Measurements from ENCODE around the gene DLGAP1.

DNA sequence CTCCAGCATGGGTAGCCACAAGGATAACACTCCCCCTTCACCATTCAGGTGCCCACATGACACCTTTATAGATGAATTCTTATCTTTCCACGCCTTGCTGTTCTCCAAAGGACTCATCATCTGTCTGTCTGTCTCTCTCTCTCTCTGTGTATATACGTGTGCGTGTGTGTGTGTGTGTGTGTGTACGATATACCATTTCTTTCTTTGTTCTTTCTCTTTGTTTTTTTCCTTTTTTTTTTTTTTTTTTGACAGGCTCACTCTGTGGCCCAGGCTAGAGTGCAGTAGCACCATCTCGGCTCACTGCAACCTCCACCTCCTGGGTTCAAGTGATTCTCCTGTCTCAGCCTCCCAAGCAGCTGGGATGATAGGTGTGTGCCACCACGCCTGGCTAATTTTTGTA is 98.2 kb downstream of the DLGAP1 start:
- TF ChIP-seq, protein P1, sequence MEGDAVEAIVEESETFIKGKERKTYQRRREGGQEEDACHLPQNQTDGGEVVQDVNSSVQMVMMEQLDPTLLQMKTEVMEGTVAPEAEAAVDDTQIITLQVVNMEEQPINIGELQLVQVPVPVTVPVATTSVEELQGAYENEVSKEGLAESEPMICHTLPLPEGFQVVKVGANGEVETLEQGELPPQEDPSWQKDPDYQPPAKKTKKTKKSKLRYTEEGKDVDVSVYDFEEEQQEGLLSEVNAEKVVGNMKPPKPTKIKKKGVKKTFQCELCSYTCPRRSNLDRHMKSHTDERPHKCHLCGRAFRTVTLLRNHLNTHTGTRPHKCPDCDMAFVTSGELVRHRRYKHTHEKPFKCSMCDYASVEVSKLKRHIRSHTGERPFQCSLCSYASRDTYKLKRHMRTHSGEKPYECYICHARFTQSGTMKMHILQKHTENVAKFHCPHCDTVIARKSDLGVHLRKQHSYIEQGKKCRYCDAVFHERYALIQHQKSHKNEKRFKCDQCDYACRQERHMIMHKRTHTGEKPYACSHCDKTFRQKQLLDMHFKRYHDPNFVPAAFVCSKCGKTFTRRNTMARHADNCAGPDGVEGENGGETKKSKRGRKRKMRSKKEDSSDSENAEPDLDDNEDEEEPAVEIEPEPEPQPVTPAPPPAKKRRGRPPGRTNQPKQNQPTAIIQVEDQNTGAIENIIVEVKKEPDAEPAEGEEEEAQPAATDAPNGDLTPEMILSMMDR (IDR thresholded peaks at IDR 0.05) = no peak
- no peak for TF ChIP-seq EP300 (IDR thresholded peaks at IDR 0.05)
- no peak for TF ChIP-seq POLR2A (IDR thresholded peaks at IDR 0.05; ENCODE audit: low read depth)
